ENCODE results near the gene OLFM4. TPM values are rescaled to one million over a fixed set of nuclear protein-coding genes. Genes with fewer than 3 reads are reported as not detected.

Gene OLFM4
- total RNA-seq, 1 experiment from 2014 or later = not detected

- in situ Hi-C loops (cut with HindIII; ENCODE audit: low pct_unique_long_range_greater_than_20kb, low sequenced_read_pairs) = no loop called here
- Histone ChIP-seq H3K4me3 (ENCODE audit: low read depth in 2 of 2, low read length in 2 of 2) (no peak overlapping the region), H3K4me1 (ENCODE audit: control insufficient read depth, insufficient read depth, low read length) (no peaks in the 10 kb centered on the region), H3K36me3 (ENCODE audit: control insufficient read depth, insufficient read depth, low read length) (no peaks in the 10 kb centered on the region), H3K27ac (ENCODE audit: low read length) (no peak overlapping the region), H3K9me3 (ENCODE audit: control insufficient read depth, insufficient read depth, low read depth, low read length) (no peaks in the 10 kb centered on the region), H3K27me3 (ENCODE audit: control insufficient read depth, insufficient read depth, low read length) (no peaks in the 10 kb centered on the region)
- intact Hi-C loops (cut with micrococcal nuclease; ENCODE audit: unreplicated experiment) = no loop called here
- BruUV-seq (replicated peaks) = no TSS peak
- CTCF ChIA-PET = no interaction called here
- ATAC-seq (no peak), DNase-seq (ENCODE audit: low read depth, low spot score) (no peak)
- POLR2A ChIA-PET = no interaction called here
- TF ChIP-seq TCF7L2 (IDR thresholded peaks at IDR 0.05; ENCODE audit: low read depth, low read length) (no peak), POLR2AphosphoS5 (IDR thresholded peaks at IDR 0.05; ENCODE audit: low read depth, low read length) (no peak), SIN3A (IDR thresholded peaks at IDR 0.05; ENCODE audit: borderline replicate concordance, insufficient read depth, low read depth, low read length) (no peak), CTCF (IDR thresholded peaks at IDR 0.05) (no peak), REST (IDR thresholded peaks at IDR 0.05; ENCODE audit: insufficient read depth in 1 of 2, low read depth in 2 of 2, low read length in 1 of 2) (no peak)
Measured at GRCh38 chr13:53015971-53016370, 12.6 kb upstream of the OLFM4 start.

- ChIA-PET POLR2A (no interaction called here), CTCF (no interaction called here)
- in situ Hi-C loops (cut with HindIII; ENCODE audit: low pct_unique_long_range_greater_than_20kb, low sequenced_read_pairs) = no loop called here
- Histone ChIP-seq H3K4me3 (ENCODE audit: low read depth in 2 of 2, low read length in 2 of 2) (no peak overlapping the region), H3K36me3 (ENCODE audit: control insufficient read depth, insufficient read depth, low read length) (no peaks in the 10 kb centered on the region), H3K27me3 (ENCODE audit: control insufficient read depth, insufficient read depth, low read length) (no peaks in the 10 kb centered on the region), H3K27ac (ENCODE audit: low read length) (no peak overlapping the region), H3K4me1 (ENCODE audit: control insufficient read depth, insufficient read depth, low read length) (no peaks in the 10 kb centered on the region), H3K9me3 (ENCODE audit: control insufficient read depth, insufficient read depth, low read depth, low read length) (no peaks in the 10 kb centered on the region)
- intact Hi-C loops (cut with micrococcal nuclease; ENCODE audit: unreplicated experiment) = no loop called here
- no peak for TF ChIP-seq TCF7L2 (IDR thresholded peaks at IDR 0.05; ENCODE audit: low read depth, low read length)
- no peak for TF ChIP-seq POLR2AphosphoS5 (IDR thresholded peaks at IDR 0.05; ENCODE audit: low read depth, low read length)
- TF ChIP-seq REST (IDR thresholded peaks at IDR 0.05; ENCODE audit: insufficient read depth in 1 of 2, low read depth in 2 of 2, low read length in 1 of 2) = no peak
- TF ChIP-seq SIN3A (IDR thresholded peaks at IDR 0.05; ENCODE audit: borderline replicate concordance, insufficient read depth, low read depth, low read length) = no peak
- no peak for TF ChIP-seq CTCF (IDR thresholded peaks at IDR 0.05)
- DNase-seq (ENCODE audit: low read depth, low spot score) (no peak), ATAC-seq (no peak)
- BruUV-seq (replicated peaks) = no TSS peak
Measured at GRCh38 chr13:53017433-53017970, 11.1 kb upstream of the OLFM4 start.
